SH-SY5Y (cell line): ENCODE data around the gene PTGFR.

ENCODE experiments used
- GATA2 ChIP-seq: IDR thresholded peaks from 2 replicates; pipeline ENCODE4 v1.6.1; 2011; ENCODE audit warnings: mild to moderate bottlenecking, low read depth, low read length
- GATA3 ChIP-seq: IDR thresholded peaks from 2 replicates; pipeline ENCODE4 v1.6.1; 2011; ENCODE audit warnings: low read depth, mild to moderate bottlenecking, low read length, moderate library complexity

GRCh38 chr1:78474092-78474491 is 16.7 kb upstream of the PTGFR start:
- no peak for TF ChIP-seq GATA2
- no peak for TF ChIP-seq GATA3
